Measurements from ENCODE around the gene TAF1B. TPM values are rescaled to one million over a fixed set of nuclear protein-coding genes. Genes with fewer than 3 reads are reported as not detected.
A peak's percentile ranks its signal among the peaks of the same experiment; 100 is the strongest.

Gene TAF1B
- total RNA-seq, 1 donor from 2014 or later: 58.5 TPM

DNA sequence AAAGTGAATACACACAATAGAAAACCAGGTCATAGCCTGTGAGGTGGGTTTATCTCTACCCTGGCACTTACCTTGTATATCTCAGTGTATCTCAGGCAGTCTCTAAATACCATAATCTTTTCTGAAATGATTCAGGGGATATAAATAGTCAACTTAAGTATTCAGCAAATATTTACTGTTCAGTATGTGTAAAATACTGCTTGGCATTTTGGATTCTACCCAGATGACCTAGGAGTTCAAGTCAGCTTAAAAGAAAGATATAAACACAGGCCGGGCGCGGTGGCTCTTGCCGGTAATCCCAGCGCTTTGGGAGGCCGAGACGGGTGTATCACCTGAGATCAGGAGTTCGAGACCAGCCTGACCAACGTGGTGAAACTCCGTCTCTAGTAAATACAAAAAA lies 132.1 kb downstream of the TAF1B start:
- TF ChIP-seq, protein P1, sequence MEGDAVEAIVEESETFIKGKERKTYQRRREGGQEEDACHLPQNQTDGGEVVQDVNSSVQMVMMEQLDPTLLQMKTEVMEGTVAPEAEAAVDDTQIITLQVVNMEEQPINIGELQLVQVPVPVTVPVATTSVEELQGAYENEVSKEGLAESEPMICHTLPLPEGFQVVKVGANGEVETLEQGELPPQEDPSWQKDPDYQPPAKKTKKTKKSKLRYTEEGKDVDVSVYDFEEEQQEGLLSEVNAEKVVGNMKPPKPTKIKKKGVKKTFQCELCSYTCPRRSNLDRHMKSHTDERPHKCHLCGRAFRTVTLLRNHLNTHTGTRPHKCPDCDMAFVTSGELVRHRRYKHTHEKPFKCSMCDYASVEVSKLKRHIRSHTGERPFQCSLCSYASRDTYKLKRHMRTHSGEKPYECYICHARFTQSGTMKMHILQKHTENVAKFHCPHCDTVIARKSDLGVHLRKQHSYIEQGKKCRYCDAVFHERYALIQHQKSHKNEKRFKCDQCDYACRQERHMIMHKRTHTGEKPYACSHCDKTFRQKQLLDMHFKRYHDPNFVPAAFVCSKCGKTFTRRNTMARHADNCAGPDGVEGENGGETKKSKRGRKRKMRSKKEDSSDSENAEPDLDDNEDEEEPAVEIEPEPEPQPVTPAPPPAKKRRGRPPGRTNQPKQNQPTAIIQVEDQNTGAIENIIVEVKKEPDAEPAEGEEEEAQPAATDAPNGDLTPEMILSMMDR (IDR thresholded peaks at IDR 0.05): no peak
- Histone ChIP-seq H3K27ac (no peak overlapping the region), H3K4me3 (no peak overlapping the region), H3K9me3 (no peaks in the 10 kb centered on the region), H3K4me1 (peaks cover 0 to 13% of the 10 kb centered on the region in 2 donors), H3K36me3 (no peaks in the 10 kb centered on the region), H3K27me3 (no peaks in the 10 kb centered on the region)
- DNase-seq (ENCODE audit: low spot score in 2 of 2): no peak
- intact Hi-C loops (cut with DNase I): no loop called here

DNA sequence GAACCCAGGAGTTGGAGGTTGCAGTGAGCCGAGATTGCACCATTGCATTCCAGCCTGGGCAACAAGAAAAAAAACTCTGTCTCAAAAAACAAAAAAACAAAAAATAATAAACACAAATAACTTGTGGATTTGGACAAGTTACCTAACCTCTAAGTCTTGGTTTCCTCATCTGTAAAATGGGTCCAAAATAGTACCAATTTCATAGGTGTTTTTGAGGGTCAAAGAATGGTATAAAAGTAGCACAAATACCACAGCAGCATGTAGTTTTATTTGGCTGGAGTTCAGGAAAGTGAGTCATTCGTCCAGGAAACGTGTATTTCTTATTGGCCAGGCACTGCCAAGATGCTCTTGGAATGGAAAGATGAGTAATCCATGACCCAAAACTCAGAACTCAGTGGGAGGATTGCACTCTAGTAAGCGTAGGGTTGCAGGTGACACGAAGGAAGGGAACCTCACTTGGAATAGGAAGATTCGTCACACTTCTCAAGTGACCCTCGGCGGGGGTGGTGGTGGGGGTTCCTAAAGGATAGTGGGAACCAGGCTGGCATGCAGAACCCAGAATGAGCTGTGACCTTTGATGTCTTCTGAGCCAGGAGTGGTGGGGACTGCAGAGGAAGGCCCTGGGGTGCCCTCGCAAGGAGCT lies 132.7 kb downstream of the TAF1B start:
- no peak overlapping the region for H3K27ac ChIP-seq
- H3K4me3 ChIP-seq: no peak overlapping the region
- no peaks in the 10 kb centered on the region for H3K9me3 ChIP-seq
- peak in 1 of 2 donors; percentile 79 for DNase-seq (ENCODE audit: low spot score in 2 of 2)
- H3K4me1 ChIP-seq: peaks cover 0 to 13% of the 10 kb centered on the region in 2 donors
- TF ChIP-seq, protein P1 (IDR thresholded peaks at IDR 0.05): no peak
- intact Hi-C loops (cut with DNase I): no loop called here
- no peaks in the 10 kb centered on the region for H3K36me3 ChIP-seq
- no peaks in the 10 kb centered on the region for H3K27me3 ChIP-seq

DNA sequence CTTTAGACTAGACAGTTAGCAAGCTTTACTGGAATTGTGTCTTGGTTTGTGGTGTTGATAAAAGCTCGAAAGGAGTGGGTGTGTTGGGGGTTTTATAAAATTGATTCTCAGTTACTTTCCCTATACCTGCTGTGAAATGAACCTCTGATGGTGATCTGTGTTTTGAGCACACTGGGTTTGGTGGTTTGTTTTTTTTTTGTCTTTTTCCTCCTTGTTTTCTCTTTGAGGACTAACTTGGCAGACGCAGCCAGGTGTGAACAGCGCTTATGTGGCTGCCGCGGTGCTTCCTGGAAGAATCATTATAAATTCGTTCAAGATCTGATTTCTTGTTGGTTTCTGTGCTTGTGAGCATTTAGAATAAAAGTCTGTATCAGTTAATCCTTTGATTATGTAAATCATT lies 136.7 kb downstream of the TAF1B start:
- Histone ChIP-seq H3K27me3 (no peaks in the 10 kb centered on the region), H3K4me3 (no peak overlapping the region), H3K4me1 (peaks cover 5 to 33% of the 10 kb centered on the region in 2 donors), H3K27ac (no peak overlapping the region), H3K9me3 (no peaks in the 10 kb centered on the region), H3K36me3 (no peaks in the 10 kb centered on the region)
- no peak for DNase-seq (ENCODE audit: low spot score in 2 of 2)
- intact Hi-C loops (cut with DNase I): no loop called here
- TF ChIP-seq, protein P1 (IDR thresholded peaks at IDR 0.05): no peak

DNA sequence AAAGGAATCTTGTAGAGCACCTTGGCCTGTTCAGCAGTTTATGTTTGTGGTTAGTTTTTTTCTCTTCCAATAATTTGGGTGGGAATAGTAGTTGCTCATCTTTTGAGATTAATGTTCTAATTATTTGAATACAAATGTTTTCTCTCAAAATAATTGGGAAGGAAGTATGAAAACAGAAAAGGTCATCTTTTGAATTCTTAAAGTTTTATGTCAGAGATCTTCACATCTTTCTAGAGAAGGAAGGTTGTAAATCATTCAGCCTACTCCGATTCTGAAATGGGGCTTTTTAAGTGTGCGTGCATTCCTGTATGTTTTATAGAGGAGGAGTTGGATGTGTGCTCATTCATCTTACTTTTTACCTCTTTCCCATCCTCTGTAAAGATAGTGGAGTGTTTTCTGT lies 137.2 kb downstream of the TAF1B start:
- no peak for DNase-seq (ENCODE audit: low spot score in 2 of 2)
- intact Hi-C loops (cut with DNase I): no loop called here
- H3K36me3 ChIP-seq: no peaks in the 10 kb centered on the region
- no peaks in the 10 kb centered on the region for H3K9me3 ChIP-seq
- TF ChIP-seq, protein P1 (IDR thresholded peaks at IDR 0.05): no peak
- H3K27me3 ChIP-seq: no peaks in the 10 kb centered on the region
- H3K4me3 ChIP-seq: no peak overlapping the region
- peaks cover 9 to 33% of the 10 kb centered on the region in 2 donors for H3K4me1 ChIP-seq
- no peak overlapping the region for H3K27ac ChIP-seq

DNA sequence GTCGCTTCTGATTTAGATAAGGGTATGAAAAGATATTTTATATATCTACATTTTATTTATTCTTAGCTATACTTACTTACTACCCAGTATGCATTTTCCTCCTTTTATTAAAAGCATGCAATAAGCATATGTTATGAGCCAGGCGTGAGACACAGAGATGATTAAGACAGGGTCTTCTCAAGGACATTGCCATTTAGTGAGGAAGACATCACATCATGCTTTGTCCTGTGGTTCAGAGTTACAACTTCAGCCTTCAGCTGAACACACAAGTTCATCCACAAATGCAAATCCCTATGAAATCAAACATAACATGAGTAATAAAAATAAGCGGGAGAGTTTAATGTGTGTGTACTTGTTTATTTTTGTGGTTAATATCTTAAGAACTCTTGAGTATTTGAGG lies 138.4 kb downstream of the TAF1B start:
- Histone ChIP-seq H3K36me3 (no peaks in the 10 kb centered on the region), H3K27ac (no peak overlapping the region), H3K4me3 (no peak overlapping the region), H3K9me3 (no peaks in the 10 kb centered on the region), H3K27me3 (no peaks in the 10 kb centered on the region), H3K4me1 (peaks cover 9 to 24% of the 10 kb centered on the region in 2 donors)
- intact Hi-C loops (cut with DNase I): no loop called here
- TF ChIP-seq, protein P1 (IDR thresholded peaks at IDR 0.05): no peak
- DNase-seq (ENCODE audit: low spot score in 2 of 2): no peak

Data from ascending aorta (tissue), 2 donors.